Aorta (tissue), 5 donors: ENCODE measurements around the gene CRY2. TPM values are rescaled to one million over a fixed set of nuclear protein-coding genes. Genes with fewer than 3 reads are reported as not detected.

Experiments used
- ATAC-seq: fragments of 200-7000 bp; cut with Tn5 transposase; one replicate; pipeline ENCODE4 v1.9.1; 2022; ENCODE audit warnings: moderate library complexity; ENCODE audit not compliant: low FRiP score
- DNase-seq, 2 donors: peaks; one replicate each; pipeline ENCODE4 v3.0.0-alpha.2; 2020
- H3K27ac ChIP-seq, 2 donors: one replicate each; pipeline ENCODE4 v1.5.1; 2013; ENCODE audit warnings: low read length in 2 of 2, mild to moderate bottlenecking in 2 of 2, moderate library complexity in 2 of 2, control low read depth in 1 of 2, inconsistent platforms in 1 of 2, low read depth in 1 of 2
- H3K27me3 ChIP-seq, 2 donors: one replicate each; pipeline ENCODE4 v1.6.1; 2013; ENCODE audit warnings: control low read depth in 1 of 2, low read length in 1 of 2, mild to moderate bottlenecking in 1 of 2, moderate library complexity in 1 of 2; ENCODE audit not compliant: insufficient read depth in 2 of 2, control insufficient read depth in 1 of 2
- H3K36me3 ChIP-seq, 2 donors: one replicate each; pipeline ENCODE4 v1.6.1; 2013; ENCODE audit warnings: control low read depth in 1 of 2, low read length in 1 of 2, mild to moderate bottlenecking in 1 of 2; ENCODE audit not compliant: insufficient read depth in 2 of 2, control insufficient read depth in 1 of 2
- H3K4me1 ChIP-seq, 2 donors: one replicate each; pipeline ENCODE4 v1.6.1; 2013; ENCODE audit warnings: low read length in 2 of 2, control low read depth in 1 of 2, mild to moderate bottlenecking in 1 of 2, moderate library complexity in 1 of 2; ENCODE audit not compliant: insufficient read depth in 2 of 2, control insufficient read depth in 1 of 2
- H3K4me3 ChIP-seq, 2 donors: one replicate each; pipeline ENCODE4 v1.5.1; 2013; ENCODE audit warnings: low read length in 2 of 2, control low read depth in 1 of 2, mild to moderate bottlenecking in 1 of 2
- H3K9me3 ChIP-seq: one replicate; pipeline ENCODE4 v1.6.1; 2013; ENCODE audit warnings: mild to moderate bottlenecking, low read length; ENCODE audit not compliant: control insufficient read depth
- WGBS, 2 donors: extraction: QIAGEN DNeasy Blood & Tissue Kit; methylation state at CpG; one replicate each; pipeline ENCODE4 v1.1.7; 2013; 5-methylcytosine and 5-hydroxymethylcytosine counted together
- intact Hi-C, 2 donors: fragments of 100-400 bp; cut with DNase I; formaldehyde crosslinking; loops; one replicate each; pipeline versions ENCODE4 v1.14.2 to v1.15.0; 2022
- long read RNA-seq, 2 donors: library from polyadenylated mRNA; unstranded; transcript quantifications; one replicate each; pipeline ENCODE4 v2.0.0, GENCODE V29; 2020 to 2021
- polyA plus RNA-seq, 2 donors: library from polyadenylated mRNA; stranded (reverse); fragments of 200-250 nt; gene quantifications; one replicate each; pipeline ENCODE4 v1.2.3, GENCODE V29; 2013
- total RNA-seq, 2 donors: library from RNA; stranded (reverse); fragmentation: NEBNext Ultra II Directional; extraction: Animal tissue kit (Norgen Biotek cat#: 25700); gene quantifications; one replicate each; pipeline ENCODE4 v1.2.1, GENCODE V29; 2021
- donor health status: healthy with polysubstance abuse.
- donor health status: Bipolar disorder and iron deficiency.
- donor health status: DM: no; HTN: no; CAD: no.
- donor health status: DM: no; HTN: no; CAD: no.
- donor health status: DM: yes; HTN: yes; CAD: no.

Gene CRY2
- total RNA-seq (10 to 100 TPM; 32.6 to 54.1 TPM), polyA plus RNA-seq (10 to 100 TPM in 1 of 2 donors, 1 to 10 TPM in 1; 6.4 to 23.7 TPM)
- long read RNA-seq, donor 1, full-length matches to known transcripts, result 1 of 15 reads
- long read RNA-seq, donor 1, partial matches to known transcripts, result 11 of 15 reads
- long read RNA-seq, donor 1, other reads (novel, unspliced or antisense), result 3 of 15 reads
- long read RNA-seq, donor 2, full-length matches to known transcripts, result 12 of 30 reads
- long read RNA-seq, donor 2, partial matches to known transcripts, result 7 of 30 reads
- long read RNA-seq, donor 2, other reads (novel, unspliced or antisense), result 11 of 30 reads

- H3K27me3 ChIP-seq, result no peaks in the 10 kb centered on the region
- intact Hi-C loops, result loop anchor here in 1 of 2 donors (5.0 kb wide), 1 partner anchor 70 kb away; the partner anchor contains the start of gene PEX16
Observed at GRCh38 chr11:45846974-45847910, at the start of gene CRY2. CRY2 (plus strand) TSS chr11:45847475; CDS start chr11:45847491, 16 bp downstream.

GRCh38 chr11:45798793-45799441 lies 48.4 kb upstream of the CRY2 start:
- Histone ChIP-seq H3K27me3 (no peaks in the 10 kb centered on the region), H3K36me3 (no peaks in the 10 kb centered on the region), H3K27ac (no peak overlapping the region), H3K4me1 (no peaks in the 10 kb centered on the region), H3K4me3 (no peak overlapping the region), H3K9me3 (no peaks in the 10 kb centered on the region)
- WGBS, 2 donors, result 86 to 89% methylated on average over 10 of the region's 10 CpGs
- no peak for DNase-seq
- no peak for ATAC-seq
- intact Hi-C loops, result no loop called here

More at GRCh38 chr11:45846974-45847910, at the start of gene CRY2:
- ATAC-seq (peak; percentile 99), DNase-seq (peak; percentile 99 to 100)
- 0% methylated on average over 75 of the region's 75 CpGs for WGBS, 2 donors
- Histone ChIP-seq H3K27ac (peak within 1 kb of the TSS; percentile 87 to 93), H3K36me3 (no peaks in the 10 kb centered on the region), H3K9me3 (no peaks in the 10 kb centered on the region), H3K4me1 (peaks cover 4 to 6% of the 10 kb centered on the region in 2 donors), H3K4me3 (peak within 1 kb of the TSS; percentile 52 to 74)

- Histone ChIP-seq H3K9me3 (no peaks in the 10 kb centered on the region), H3K4me3 (no peak overlapping the region), H3K36me3 (no peaks in the 10 kb centered on the region), H3K27ac (no peak overlapping the region), H3K4me1 (no peaks in the 10 kb centered on the region), H3K27me3 (no peaks in the 10 kb centered on the region)
- no peak for DNase-seq
- WGBS, 2 donors, result 97 to 98% methylated on average over 3 of the region's 3 CpGs
- intact Hi-C loops, result no loop called here
- no peak for ATAC-seq
Observed at GRCh38 chr11:45799562-45799961, 47.7 kb upstream of the CRY2 start.

DNA sequence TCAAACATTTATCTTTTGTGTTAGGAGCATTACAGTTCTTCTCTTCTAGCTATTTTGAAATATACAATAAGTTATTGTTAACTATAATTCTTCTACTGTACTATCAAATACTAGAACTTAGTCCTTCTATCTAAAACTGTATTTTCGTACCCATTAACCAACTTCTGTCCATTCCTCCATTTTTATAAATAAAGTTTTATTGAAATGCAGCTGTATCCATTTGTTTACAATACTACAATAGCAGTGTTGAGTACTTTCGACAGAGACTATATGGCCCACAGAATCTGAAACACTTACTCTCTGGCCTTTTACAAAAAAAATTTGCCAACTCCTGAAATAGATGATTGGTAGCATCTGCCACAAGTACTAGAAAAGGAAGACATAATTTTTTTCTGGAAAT lies 47.0 kb upstream of the CRY2 start:
- H3K27ac ChIP-seq, result no peak overlapping the region
- no peaks in the 10 kb centered on the region for H3K4me1 ChIP-seq
- 95 to 97% methylated on average over 2 of the region's 2 CpGs for WGBS, 2 donors
- intact Hi-C loops, result no loop called here
- ATAC-seq (no peak), DNase-seq (no peak)
- no peaks in the 10 kb centered on the region for H3K27me3 ChIP-seq
- no peaks in the 10 kb centered on the region for H3K36me3 ChIP-seq
- no peaks in the 10 kb centered on the region for H3K9me3 ChIP-seq
- H3K4me3 ChIP-seq, result no peak overlapping the region

GRCh38 chr11:45801723-45802315 lies 45.5 kb upstream of the CRY2 start:
- no peak overlapping the region for H3K27ac ChIP-seq
- ATAC-seq (no peak), DNase-seq (no peak)
- H3K36me3 ChIP-seq, result no peaks in the 10 kb centered on the region
- intact Hi-C loops, result no loop called here
- H3K4me1 ChIP-seq, result no peaks in the 10 kb centered on the region
- no peak overlapping the region for H3K4me3 ChIP-seq
- 70 to 76% methylated on average over 2 of the region's 2 CpGs for WGBS, 2 donors
- H3K9me3 ChIP-seq, result no peaks in the 10 kb centered on the region
- no peaks in the 10 kb centered on the region for H3K27me3 ChIP-seq

- Histone ChIP-seq H3K27ac (no peak overlapping the region), H3K9me3 (no peaks in the 10 kb centered on the region), H3K36me3 (no peaks in the 10 kb centered on the region), H3K27me3 (no peaks in the 10 kb centered on the region), H3K4me3 (no peak overlapping the region), H3K4me1 (no peaks in the 10 kb centered on the region)
- DNase-seq, result no peak
- no peak for ATAC-seq
- intact Hi-C loops, result no loop called here
- WGBS, 2 donors, result 96% methylated on average over 10 of the region's 10 CpGs
Observed at GRCh38 chr11:45802531-45803317, 44.6 kb upstream of the CRY2 start.

DNA sequence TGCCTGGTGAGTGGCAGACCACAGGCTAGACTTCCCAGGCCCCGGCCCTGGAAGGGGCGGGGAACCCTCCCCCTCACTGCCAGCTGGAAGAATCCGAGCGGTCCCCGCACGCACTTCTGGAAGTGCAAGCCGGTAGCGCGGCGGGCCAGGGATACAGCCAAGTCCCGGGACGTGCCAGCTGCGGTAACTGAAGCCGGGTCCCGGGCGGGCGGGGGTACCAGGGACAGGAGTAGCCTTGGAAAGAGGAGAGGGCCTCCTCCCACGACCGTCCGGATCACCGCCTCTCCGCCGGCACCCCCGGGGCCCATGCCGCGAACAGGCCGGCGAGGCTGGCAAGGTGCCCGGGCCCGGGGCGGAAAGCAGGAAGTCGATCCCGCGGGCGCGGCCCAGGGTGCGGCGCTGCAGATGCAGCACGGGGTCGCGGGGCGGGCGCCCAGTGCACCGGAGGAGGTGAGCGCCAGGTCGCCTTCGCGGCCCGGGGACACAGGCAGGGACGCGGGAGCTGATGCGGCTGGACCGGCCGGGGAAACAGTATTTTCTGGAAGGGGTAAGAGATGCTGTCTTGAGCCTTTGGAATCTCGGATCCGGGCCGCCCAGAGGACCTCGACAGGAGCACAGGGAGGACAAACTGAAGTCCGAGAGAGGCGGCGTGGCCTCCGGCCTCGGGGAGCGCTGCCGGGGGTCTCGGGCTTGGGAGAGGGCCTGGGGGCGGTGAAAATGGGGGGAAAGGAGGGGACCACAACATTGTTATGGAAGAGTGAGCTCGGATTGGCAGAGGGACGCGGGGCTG lies 43.1 kb upstream of the CRY2 start:
- intact Hi-C loops, result no loop called here
- Histone ChIP-seq H3K4me3 (peak overlapping the region; percentile 64 to 93), H3K36me3 (no peaks in the 10 kb centered on the region), H3K27ac (peak overlapping the region in 1 of 2 donors; percentile 42), H3K27me3 (no peaks in the 10 kb centered on the region), H3K4me1 (no peaks in the 10 kb centered on the region), H3K9me3 (no peaks in the 10 kb centered on the region)
- 1% methylated on average over 61 to 70 of the region's 70 CpGs for WGBS, 2 donors
- DNase-seq (peak; percentile 87 to 94), ATAC-seq (peak; percentile 75)
